Measurements from ENCODE around the gene OR5D18.
"Not testable (repeated sequence)": the region's sequence is repeated elsewhere in the genome, so short reads cannot be mapped to it uniquely, and the experiment has no call there.

OR5D18 gene

DNA sequence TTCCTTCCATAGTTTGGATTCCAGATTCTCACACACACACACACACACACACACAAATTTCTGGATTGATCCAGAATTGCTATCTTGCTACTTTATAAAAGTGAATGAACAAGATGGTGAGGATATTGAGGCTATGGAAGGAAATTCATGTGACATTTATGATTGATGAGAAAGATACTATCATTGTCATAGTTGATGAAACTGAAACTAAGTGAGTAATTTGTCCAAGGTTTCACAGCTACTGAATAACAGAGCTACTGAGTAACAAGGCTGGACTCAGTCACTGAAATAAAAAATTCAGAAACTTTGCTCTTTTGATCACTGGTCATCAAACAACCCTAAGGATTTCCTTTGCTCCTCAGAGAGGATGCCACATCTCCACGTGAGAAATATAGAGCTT, 35.3 kb downstream of the OR5D18 start:
- TF ChIP-seq POLR2AphosphoS5 (IDR thresholded peaks at IDR 0.05; ENCODE audit: low read depth, low read length), result no peak
- FAIRE-seq, result no peak

DNA sequence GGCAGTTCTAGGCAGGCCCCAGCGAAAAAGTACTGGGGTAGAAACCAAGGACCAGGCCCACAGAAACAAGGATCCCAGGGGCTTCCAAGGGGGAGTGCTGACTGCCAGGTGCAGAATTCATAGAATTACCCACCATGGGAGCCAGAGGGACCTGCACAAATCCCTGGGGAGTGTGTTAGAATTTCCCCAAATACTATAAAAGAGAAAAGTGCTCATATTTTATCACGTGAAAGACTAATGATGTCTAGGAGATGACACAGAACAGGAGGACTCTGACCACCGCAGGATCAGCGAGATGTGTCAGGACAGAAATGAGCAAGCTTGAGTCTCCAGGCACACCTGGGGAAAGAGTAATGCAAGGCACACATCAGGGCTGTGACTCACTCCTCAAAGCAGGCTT, 47.9 kb downstream of the OR5D18 start:
- FAIRE-seq, result not testable (repeated sequence)

More for the DNA sequence above, 35.3 kb downstream of the OR5D18 start:
- DNase-seq (ENCODE audit: insufficient read length), result no peak

More for the DNA sequence above, 47.9 kb downstream of the OR5D18 start:
- not testable (repeated sequence) for DNase-seq (ENCODE audit: insufficient read length)
